ENCODE measurements around the gene GPR42. TPM values are rescaled to one million over a fixed set of nuclear protein-coding genes. Genes with fewer than 3 reads are reported as not detected.

Gene GPR42
- total RNA-seq, 1 experiment from 2014 or later, result not detected

DNA sequence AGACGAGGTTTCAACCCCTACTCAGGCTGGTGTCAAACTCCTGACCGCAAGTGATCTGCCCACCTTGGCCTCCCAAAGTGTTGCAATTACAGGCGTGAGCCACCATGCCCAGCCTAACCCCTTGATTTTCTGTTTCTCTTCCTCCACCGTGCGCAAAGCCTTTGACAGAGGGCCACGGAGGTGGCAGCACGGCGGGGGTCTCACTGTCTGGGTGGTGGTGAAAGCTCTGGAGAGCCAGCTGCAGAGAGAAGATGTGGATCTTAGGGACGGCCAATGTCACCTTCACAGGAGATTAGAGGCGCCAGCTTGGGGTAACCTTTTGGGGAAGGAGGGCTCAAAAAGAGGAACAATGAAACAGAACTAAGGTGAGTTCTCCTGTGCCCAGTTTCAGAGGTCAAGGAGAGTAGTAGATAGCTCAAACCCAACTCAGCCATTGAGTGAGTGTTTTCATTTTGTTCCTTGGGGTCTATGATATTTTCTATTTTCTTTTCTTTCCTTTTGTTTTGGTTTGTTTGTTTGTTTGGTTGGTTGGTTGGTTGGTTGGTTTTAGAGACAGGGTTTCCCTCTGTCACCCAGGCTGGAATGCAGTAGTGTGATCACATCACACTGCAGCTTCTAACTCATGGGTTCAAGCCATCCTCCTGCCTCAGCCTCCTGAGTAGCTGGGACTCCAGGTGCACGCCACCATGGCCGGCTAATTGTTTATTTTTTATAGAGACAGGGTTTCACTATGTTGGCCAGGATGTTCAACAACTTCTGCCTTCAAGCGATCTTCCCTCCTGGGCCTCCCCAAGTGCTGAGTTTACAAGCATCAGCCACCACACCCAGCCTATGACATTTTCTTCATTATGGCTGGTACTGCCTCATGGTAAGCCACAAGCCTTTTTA is 37.7 kb downstream of the GPR42 start:
- Mint-ChIP-seq H3K4me3 (ENCODE audit: unreplicated experiment) (no peak overlapping the region), H3K27me3 (ENCODE audit: insufficient read depth, unreplicated experiment) (no peaks in the 10 kb centered on the region), H3K9me3 (ENCODE audit: unreplicated experiment) (peaks cover 32% of the 10 kb centered on the region), H3K4me1 (ENCODE audit: low read depth, unreplicated experiment) (peaks cover 19% of the 10 kb centered on the region), H3K27ac (ENCODE audit: unreplicated experiment) (no peak overlapping the region), H3K36me3 (ENCODE audit: insufficient read depth, unreplicated experiment) (peaks cover 9% of the 10 kb centered on the region)
- POLR2A ChIA-PET, result no interaction called here
- CTCF ChIA-PET, result no interaction called here
- Histone ChIP-seq H3K4me1 (peaks cover 13% of the 10 kb centered on the region), H3K4me3 (ENCODE audit: low read depth, low read length) (no peak overlapping the region), H3K27me3 (replicated peaks; ENCODE audit: control insufficient read depth, insufficient read depth, low read length) (no peaks in the 10 kb centered on the region), H3K9me3 (no peaks in the 10 kb centered on the region; the same call in 1 of the 2 replicates), H3K36me3 (ENCODE audit: control insufficient read depth, insufficient read depth, low read length) (no peaks in the 10 kb centered on the region)
- peak in 1 of 2 experiments; percentile 11 for DNase-seq
- TF ChIP-seq, protein P1, sequence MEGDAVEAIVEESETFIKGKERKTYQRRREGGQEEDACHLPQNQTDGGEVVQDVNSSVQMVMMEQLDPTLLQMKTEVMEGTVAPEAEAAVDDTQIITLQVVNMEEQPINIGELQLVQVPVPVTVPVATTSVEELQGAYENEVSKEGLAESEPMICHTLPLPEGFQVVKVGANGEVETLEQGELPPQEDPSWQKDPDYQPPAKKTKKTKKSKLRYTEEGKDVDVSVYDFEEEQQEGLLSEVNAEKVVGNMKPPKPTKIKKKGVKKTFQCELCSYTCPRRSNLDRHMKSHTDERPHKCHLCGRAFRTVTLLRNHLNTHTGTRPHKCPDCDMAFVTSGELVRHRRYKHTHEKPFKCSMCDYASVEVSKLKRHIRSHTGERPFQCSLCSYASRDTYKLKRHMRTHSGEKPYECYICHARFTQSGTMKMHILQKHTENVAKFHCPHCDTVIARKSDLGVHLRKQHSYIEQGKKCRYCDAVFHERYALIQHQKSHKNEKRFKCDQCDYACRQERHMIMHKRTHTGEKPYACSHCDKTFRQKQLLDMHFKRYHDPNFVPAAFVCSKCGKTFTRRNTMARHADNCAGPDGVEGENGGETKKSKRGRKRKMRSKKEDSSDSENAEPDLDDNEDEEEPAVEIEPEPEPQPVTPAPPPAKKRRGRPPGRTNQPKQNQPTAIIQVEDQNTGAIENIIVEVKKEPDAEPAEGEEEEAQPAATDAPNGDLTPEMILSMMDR (IDR thresholded peaks at IDR 0.05; ENCODE audit: insufficient read depth in 1 of 2, low read depth in 1 of 2, low read length in 1 of 2, severe bottlenecking in 1 of 2, unreplicated experiment in 1 of 2), result no peak
- intact Hi-C loops (cut with micrococcal nuclease; ENCODE audit: unreplicated experiment), result no loop called here
- no TSS peak for BruUV-seq (replicated peaks)

DNA sequence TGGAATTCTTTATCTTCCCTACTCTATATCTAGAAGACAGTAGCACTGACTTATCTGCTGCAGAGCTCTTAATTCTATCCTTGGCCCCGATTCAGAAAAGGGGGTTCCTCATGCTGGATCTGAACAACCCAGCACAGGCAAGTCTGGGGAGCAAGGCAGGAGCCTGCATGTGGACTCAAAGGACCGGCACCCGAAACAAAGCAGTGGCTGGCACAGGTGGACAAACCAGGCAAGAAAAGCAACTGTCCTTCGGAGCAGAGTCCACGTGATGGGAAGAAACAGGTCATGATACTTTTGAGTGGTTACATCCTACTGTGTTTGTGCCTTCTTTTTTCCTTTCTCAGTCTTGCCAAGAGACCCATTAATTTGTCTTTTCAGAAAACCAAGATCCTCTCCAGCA is 38.3 kb downstream of the GPR42 start:
- Histone ChIP-seq H3K27me3 (replicated peaks; ENCODE audit: control insufficient read depth, insufficient read depth, low read length) (no peaks in the 10 kb centered on the region), H3K4me1 (peaks cover 13% of the 10 kb centered on the region), H3K9me3 (no peaks in the 10 kb centered on the region; the same call in 1 of the 2 replicates), H3K36me3 (ENCODE audit: control insufficient read depth, insufficient read depth, low read length) (no peaks in the 10 kb centered on the region), H3K4me3 (ENCODE audit: low read depth, low read length) (no peak overlapping the region)
- peaks cover 32% of the 10 kb centered on the region for H3K9me3 Mint-ChIP-seq (ENCODE audit: unreplicated experiment)
- no peak overlapping the region for H3K27ac Mint-ChIP-seq (ENCODE audit: unreplicated experiment)
- ChIA-PET POLR2A (no interaction called here), CTCF (no interaction called here)
- TF ChIP-seq, protein P1 (IDR thresholded peaks at IDR 0.05; ENCODE audit: insufficient read depth in 1 of 2, low read depth in 1 of 2, low read length in 1 of 2, severe bottlenecking in 1 of 2, unreplicated experiment in 1 of 2), result no peak
- peak in 1 of 2 experiments; percentile 18 for DNase-seq
- peaks cover 19% of the 10 kb centered on the region for H3K4me1 Mint-ChIP-seq (ENCODE audit: low read depth, unreplicated experiment)
- H3K36me3 Mint-ChIP-seq (ENCODE audit: insufficient read depth, unreplicated experiment), result peaks cover 9% of the 10 kb centered on the region
- no peak overlapping the region for H3K4me3 Mint-ChIP-seq (ENCODE audit: unreplicated experiment)
- no peaks in the 10 kb centered on the region for H3K27me3 Mint-ChIP-seq (ENCODE audit: insufficient read depth, unreplicated experiment)
- intact Hi-C loops (cut with micrococcal nuclease; ENCODE audit: unreplicated experiment), result no loop called here
- no TSS peak for BruUV-seq (replicated peaks)

DNA sequence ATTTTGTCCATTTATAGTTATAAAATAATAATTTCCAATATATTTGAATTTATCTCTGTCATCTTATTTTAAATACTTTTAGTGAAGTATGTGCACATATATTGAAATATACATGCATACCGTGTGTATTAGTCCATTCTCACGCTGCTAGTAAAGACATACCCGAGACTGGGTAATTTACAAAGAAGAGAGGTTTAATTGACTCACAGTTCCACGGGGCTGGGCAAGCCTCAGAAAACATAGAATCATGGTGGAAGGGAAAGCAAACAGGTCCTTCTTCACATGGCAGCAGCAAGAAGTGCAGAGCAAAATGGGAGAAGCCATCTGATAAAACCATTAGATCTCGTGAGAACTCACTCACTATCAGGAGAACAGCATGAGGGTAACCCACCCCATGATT is 39.6 kb downstream of the GPR42 start:
- Histone ChIP-seq H3K4me1 (0 out of 2 replicates have a peak, but pooled peaks cover 6% of the 10 kb centered on the region), H3K36me3 (ENCODE audit: control insufficient read depth, insufficient read depth, low read length) (no peaks in the 10 kb centered on the region), H3K9me3 (no peaks in the 10 kb centered on the region; the same call in 1 of the 2 replicates), H3K4me3 (ENCODE audit: low read depth, low read length) (no peak overlapping the region), H3K27me3 (replicated peaks; ENCODE audit: control insufficient read depth, insufficient read depth, low read length) (no peaks in the 10 kb centered on the region)
- no peaks in the 10 kb centered on the region for H3K27me3 Mint-ChIP-seq (ENCODE audit: insufficient read depth, unreplicated experiment)
- H3K4me1 Mint-ChIP-seq (ENCODE audit: low read depth, unreplicated experiment), result peaks cover 12% of the 10 kb centered on the region
- peaks cover 22% of the 10 kb centered on the region for H3K9me3 Mint-ChIP-seq (ENCODE audit: unreplicated experiment)
- no peak overlapping the region for H3K4me3 Mint-ChIP-seq (ENCODE audit: unreplicated experiment)
- peaks cover 3% of the 10 kb centered on the region for H3K36me3 Mint-ChIP-seq (ENCODE audit: insufficient read depth, unreplicated experiment)
- DNase-seq, result no peak
- intact Hi-C loops (cut with micrococcal nuclease; ENCODE audit: unreplicated experiment), result no loop called here
- no TSS peak for BruUV-seq (replicated peaks)
- no peak overlapping the region for H3K27ac Mint-ChIP-seq (ENCODE audit: unreplicated experiment)
- ChIA-PET POLR2A (no interaction called here), CTCF (no interaction called here)
- TF ChIP-seq, protein P1 (IDR thresholded peaks at IDR 0.05; ENCODE audit: insufficient read depth in 1 of 2, low read depth in 1 of 2, low read length in 1 of 2, severe bottlenecking in 1 of 2, unreplicated experiment in 1 of 2), result no peak

Data from Caco-2 (cell line).